H1 (cell line): Measurements from ENCODE around the gene RASAL1. TPM values are rescaled to one million over a fixed set of nuclear protein-coding genes. Genes with fewer than 3 reads are reported as not detected.

ENCODE experiments used
- FOSL1 ChIP-seq: IDR thresholded peaks from 2 replicates; pipeline ENCODE4 v1.6.1; 2011; ENCODE audit warnings: mild to moderate bottlenecking, low read depth, low read length, moderate library complexity; ENCODE audit not compliant: insufficient read depth
- SRF ChIP-seq: IDR thresholded peaks from 2 replicates; pipeline ENCODE4 v1.6.1; 2011; ENCODE audit warnings: mild to moderate bottlenecking, low read depth, low read length, moderate library complexity
- polyA plus RNA-seq, 7 experiments: library from polyadenylated mRNA; depleted of rRNA in 3 of 7; stranded (reverse) in 5 of 7; unstranded in 2 of 7; fragments of >200 nt in 5 of 7; fragments of 200-250 nt in 2 of 7; gene quantifications; 1 replicate in 5 of 7; 2 replicates in 1 of 7; 4 replicates in 1 of 7; pipeline versions ENCODE4 v1.2.1 to v1.2.3, GENCODE V29; 2011 to 2013; ENCODE audit warnings: missing spikeins in 2 of 7, mixed read lengths in 2 of 7
- total RNA-seq: library from RNA; stranded (reverse); fragmentation: NEBNext Ultra II Directional; extraction: Animal tissue kit (Norgen Biotek cat#: 25700); gene quantifications from 2 replicates; pipeline ENCODE4 v1.2.1, GENCODE V29; 2021

The RASAL1 gene
- total and polyA plus RNA-seq, 2 of the 8 experiments (the other 6 are each of a cell fraction or from before 2014, with no cell fraction given) = 3.7 to 5.0 TPM

GRCh38 chr12:113115455-113116126, 20.0 kb downstream of the RASAL1 start (continued):
- TF ChIP-seq SRF (no peak), FOSL1 (no peak)
